CD1c-positive myeloid dendritic cell (primary cell): ENCODE measurements around the gene ANKRD34A.
"Not testable (repeated sequence)": the region's sequence is repeated elsewhere in the genome, so short reads cannot be mapped to it uniquely, and the experiment has no call there.

Experiments
- DNase-seq: peaks from one replicate; pipeline ENCODE4 v3.0.0-alpha.2; 2016; ENCODE audit errors: extremely low spot score

The ANKRD34A gene

DNA sequence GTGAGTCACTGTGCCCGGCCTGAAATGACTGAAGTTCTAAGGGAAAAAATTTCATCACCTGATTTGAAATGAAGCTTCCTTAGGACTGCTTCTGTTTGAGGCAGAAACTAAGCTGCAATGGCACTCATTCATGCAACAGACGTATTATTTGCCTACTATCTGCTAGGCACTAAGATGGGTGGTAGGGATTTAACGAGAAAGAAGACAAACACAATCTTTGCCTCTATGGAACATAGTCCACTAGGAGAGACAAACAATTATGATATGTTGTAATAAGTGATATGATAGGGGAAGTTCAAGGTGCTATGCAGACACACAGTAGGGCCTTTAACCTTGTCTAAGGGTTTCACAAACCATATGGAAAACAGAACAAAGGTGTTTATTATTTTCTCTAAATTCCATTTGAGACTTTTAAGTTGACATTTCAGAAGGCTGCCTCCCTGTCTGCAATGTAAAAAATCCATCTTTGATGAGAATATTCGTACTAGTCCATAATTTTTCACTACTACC is 17.8 kb downstream of the ANKRD34A start:
- no peak for DNase-seq

DNA sequence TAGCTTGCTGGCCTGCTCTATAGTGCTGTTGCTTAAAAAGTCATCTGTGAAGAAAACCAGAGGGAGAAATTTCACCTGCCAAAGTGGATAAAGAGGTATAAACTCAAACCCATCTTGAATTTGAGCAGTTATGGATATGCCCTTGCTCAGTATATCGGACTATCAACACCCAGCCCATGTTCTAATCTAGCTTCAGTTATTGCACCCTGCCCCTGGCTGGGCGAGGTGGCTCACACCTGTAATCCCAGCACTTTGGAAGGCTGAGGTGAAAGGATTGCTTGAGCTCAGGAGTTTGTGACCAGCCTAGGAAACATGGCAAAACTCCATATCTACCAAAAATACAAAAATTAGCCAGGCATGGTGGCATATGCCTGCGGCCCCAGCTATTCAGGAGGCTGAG is 19.8 kb downstream of the ANKRD34A start:
- DNase-seq, result no peak

DNA sequence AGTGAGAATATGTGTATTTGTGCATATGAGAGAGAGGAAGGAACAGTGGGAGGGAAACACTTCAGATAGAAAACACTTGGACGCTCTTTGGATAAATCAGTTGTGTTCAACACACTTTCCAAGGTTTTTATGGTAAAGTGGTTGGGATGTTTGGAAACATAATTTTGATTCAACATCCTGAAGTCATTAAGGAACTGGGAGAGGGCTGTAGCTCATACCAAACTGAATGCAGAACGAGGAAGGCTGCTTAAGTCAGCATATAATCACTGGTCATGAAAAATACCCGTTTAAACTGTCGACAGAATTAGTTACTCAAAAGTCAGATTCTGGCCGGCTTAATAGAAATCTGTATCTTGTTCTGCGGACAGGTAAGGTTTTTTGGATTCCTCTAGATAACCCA is 21.5 kb downstream of the ANKRD34A start:
- DNase-seq, result no peak

DNA sequence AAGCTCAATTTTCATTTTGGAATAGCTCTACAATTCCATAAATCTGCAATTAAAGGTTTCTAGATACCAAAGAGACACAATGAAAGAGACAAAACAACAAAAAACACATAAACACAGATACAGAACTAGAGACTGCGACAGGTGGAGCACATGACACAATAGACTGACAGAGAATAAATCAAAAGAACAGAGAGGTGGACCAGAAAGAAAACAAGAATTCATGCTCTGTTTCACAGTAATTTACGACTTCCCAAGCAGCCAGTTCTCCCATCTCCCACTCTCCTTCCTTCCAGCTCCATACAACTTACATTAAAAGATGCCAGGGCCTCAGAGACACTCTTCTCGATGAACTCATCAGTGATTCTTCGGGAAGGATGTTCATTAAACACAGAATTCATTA is 22.0 kb downstream of the ANKRD34A start:
- DNase-seq, result no peak

DNA sequence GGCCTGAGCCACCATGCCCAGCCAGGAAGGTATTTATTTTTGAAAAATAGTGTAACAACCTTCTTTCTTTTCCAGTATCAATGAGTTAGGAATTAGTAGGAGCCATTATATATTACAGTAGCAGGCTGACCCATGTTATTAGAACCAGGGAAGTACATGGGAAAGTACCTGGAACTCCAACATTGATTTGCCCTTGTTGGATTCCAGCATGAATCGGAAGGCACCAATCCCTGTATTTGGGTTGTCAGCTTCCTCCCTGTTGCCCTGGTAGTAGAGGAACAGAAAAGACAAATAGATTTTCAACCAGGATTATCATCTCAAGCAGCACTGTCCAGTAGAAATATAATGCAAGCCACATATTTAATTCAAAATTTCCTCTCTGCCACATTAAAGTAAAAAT is 26.9 kb downstream of the ANKRD34A start:
- DNase-seq, result no peak

DNA sequence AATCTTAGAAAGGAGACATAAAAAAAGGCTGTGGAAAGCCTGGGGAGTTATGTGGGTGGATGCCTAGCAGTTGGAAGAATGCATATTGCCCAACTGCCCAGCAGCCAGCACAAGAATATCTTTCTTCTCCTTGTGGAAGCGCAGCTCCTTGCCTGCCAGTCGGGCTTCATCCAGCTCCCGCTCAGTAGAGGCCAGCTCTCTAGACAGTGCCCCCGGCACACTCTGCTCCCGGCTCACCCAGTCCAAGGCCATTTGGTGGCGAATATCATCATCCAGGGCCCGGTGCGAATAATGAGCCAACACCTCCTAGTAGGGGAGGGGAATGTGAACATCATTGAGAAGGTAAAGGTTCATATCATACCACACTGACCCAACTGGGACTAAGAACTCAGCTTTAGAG is 28.1 kb downstream of the ANKRD34A start:
- DNase-seq, result no peak

DNA sequence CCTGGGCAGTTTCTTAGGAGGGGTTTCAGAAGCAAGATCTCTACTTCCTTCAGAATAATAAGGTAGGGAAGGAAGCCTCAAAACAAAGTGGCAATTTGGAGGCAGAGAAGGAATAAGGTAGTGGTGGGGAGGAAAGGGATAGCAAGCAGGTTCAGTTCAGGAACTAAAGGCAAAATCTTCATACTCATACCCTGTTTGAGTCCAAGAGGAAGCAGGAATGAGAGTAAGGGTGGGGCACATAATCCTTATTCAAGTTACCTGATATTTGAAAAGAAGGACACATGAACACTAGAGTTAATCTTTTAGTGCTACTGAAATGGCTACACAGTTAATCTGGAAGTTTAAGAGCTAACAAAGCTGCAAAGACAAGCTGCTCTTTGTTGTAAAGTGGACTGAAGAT is 28.7 kb downstream of the ANKRD34A start:
- no peak for DNase-seq

DNA sequence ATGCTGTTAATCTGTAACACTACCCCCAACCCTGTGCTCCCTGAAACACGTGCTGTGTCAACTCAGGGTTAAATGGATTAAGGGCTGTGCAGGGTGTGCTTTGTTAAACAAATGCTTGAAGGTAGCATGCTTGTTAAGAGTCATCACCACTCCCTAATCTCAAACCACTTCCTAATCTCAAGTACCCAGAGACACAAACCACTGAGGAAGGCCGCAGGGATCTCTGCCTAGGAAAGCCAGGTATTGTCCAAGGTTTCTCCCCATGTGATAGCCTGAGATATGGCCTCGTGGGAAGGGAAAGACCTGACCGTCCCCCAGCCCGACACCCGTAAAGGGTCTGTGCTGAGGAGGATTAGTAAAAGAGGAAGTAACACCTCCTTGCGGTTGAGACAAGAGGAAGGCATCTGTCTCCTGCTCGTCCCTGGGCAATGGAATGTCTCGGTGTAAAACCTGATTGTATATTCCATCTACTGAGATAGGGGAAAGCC is 31.8 kb downstream of the ANKRD34A start:
- DNase-seq, result peak; percentile 20

DNA sequence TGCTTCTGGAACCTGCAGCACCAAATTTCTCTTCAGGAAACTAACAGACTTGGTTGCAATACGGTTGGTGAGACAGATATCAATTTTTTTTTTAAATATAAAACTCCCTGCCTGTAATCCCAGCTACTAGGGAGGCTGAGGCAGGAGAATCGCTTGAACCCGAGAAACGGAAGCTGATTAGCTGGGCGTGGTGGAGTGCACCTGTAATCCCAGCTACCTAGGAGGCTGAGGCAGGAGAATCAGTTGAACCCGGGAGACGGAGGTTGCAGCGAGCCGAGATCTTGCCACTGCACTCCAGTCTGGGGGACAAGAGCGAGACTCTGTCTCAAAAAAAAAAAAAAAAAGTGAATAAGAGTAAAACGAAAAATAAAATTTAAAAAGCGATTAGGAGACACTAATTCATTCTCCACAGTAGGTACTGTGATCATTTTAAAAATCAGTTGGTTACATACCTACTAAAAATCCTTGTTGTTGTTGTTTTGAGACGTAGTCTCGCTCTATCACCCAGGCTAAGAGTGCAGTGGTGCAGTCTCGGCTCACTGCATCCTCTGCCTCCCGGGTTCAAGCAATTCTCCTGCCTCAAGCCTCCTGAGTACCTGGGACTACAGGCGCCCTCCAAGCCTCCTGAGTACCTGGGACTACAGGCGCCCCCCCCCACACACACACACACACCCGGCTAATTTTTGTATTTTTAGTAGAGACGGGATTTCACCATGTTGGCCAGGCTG is 36.3 kb downstream of the ANKRD34A start:
- no peak for DNase-seq

DNA sequence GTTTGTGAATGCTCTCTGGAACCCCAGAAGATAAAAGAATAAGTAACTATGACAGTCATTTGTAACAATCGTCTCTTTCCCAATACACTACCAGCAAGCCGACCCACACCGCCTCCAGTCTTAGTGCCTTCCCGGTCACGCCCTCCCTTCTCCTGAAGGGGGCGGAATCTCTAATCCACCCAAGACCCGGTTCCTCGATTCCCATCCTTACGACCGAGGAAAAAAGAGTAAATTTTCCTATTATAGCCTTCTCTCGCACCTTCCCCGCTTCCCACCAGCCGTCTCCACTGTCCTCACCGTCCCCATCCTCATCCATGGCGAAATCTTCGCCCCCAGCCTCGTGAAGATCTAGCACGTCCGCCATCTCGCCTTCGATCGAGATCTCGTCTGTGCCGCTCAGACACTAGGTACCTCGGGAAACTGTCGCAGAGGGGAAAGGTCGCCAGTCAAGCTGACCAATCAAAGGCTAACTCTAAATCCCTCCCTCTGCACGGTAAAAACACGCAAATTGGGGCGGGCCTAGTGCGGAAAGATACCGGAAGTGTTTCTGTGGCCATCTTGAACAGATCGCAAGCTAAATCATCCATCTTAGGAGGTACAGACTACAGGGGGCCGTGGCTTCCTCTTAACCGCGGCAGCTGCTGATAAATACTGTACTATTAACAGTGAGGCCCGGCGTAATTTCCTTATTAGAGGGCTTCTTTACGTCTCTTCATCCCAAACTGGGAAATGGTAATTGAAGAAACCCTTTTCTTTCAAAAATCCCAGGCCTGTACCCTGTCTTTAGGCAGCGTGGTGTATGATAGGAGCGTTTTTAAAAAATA is 37.1 kb downstream of the ANKRD34A start, which contains the start of gene RBM8A:
RBM8A (minus strand) TSS at position 422 of the 824 bp plus-strand sequence; CDS start at position 364, 58 bp downstream.
- peak; percentile 99 for DNase-seq

DNA sequence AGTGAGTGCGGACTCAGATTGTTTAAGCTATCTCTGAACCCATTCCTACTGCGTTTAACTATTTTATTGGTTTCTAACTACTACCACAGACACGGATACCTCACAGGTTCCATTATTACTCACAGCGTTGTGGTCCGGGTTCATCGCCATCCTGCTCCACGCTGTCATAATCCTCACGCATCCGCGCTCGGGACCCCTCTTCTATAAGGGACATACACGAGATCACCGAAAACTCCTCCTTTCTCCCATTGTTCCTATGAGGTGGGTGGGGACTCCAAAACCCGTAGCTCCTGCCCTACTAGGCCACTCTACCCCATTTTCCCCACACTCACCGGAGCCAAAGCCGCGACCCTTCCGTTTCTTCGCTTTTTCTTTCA is 37.7 kb downstream of the ANKRD34A start:
- no peak for DNase-seq

DNA sequence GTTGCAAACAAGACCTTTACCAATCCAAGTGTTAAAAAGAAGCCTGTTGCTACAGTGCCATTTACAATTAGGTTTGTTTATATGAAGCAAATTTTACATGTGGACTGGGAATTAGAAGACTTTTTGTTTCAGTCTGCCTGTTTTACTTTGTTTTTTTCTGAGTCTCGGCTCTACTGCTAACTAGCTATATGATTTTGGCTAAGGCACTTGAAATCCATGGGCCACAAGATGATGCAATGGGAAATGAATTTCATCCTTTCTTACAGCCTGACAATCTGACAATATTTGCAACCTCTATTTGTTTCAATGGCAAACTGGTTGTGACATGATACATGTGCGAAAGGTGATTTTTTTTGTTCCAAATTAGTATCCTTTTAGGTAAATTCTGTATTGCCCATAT is 42.1 kb downstream of the ANKRD34A start:
- no peak for DNase-seq

DNA sequence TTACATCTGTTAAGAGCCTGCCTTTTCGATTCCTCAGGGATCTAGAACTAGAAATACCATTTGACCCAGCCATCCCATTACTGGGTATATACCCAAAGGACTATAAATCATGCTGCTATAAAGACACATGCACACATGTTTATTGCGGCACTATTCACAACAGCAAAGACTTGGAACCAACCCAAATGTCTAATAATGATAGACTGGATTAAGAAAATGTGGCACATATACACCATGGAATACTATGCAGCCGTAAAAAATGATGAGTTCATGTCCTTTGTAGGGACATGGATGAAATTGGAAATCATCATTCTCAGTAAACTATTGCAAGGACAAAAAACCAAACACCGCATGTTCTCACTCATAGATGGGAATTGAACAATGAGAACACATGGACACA is 44.1 kb downstream of the ANKRD34A start:
- DNase-seq, result not testable (repeated sequence)

DNA sequence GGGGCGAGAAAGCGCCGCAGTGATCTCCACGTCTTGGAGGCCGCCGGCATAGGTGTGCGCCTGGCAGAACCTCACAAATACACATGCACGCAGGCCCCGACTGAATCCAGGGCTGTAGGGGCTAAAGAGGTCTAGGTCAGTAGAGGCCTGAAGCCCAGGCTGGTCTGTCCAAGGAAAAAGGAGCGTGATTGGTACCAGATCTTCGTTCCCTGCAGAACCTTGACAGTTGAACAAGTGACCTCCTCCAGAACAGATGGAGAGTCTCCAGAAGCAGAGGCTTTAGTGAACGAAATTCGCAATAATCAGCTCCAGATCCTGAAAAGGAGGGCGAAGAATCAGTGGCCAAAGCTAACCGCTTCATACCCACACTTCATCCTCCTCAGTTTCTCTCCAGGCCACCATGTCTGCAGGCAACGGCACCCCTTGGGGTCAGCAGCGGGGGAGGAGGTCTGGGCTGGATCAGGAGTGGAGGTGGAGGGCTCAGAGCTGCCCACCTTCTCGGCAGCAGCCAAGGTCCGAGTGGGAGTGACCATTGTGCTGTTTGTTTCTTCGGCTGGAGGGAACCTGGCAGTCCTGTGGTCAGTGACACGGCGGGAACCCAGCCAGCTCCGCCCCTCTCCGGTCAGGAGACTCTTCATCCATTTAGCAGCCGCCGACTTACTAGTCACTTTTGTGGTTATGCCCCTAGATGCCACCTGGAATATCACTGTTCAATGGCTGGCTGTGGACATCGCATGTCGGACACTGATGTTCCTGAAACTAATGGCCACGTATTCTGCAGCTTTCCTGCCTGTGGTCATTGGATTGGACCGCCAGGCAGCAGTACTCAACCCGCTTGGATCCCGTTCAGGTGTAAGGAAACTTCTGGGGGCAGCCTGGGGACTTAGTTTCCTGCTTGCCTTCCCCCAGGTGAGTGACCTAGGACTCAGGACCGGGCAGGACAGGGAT is 45.1 kb downstream of the ANKRD34A start:
- DNase-seq, result peak; percentile 57

DNA sequence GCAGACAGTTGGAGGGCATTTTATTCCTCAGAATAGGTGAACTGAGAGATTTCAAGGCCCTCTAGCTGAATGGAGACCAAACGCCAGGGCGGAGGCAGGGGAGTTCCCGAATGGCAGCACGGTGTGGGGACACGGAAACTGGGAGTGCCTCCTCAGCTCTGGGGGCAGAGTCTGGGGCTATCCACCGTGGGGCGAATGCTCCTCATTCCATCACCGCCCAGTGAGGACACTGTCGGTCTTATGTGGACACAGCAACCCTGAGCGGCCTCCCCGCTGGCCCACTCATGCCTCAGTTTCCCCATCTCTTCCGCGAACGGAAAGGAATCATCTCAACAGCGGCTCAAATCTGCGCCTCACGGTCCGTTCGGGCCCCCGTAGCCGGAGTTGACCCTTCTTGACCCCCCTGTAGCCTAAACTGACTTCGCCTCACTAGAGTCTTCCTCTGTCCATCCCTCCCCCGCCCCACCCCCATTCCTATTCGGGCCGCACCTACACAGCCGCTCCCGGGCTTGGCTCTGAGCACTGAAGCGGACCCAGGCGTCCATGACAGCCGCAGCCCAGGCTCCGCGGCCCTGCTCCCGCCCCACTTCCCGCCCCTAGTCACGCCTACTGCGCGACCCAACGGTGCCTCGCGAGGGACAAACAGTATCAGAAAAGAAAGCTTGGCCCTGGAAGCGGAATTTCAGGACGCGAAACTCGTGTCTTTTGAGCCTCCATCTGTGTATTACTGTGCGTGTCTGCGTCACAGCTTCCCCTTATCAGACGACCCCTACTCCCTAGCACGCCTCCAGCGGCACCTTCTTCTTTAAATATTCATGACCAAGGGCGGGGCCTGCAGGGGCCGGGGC is 46.0 kb downstream of the ANKRD34A start, which contains the start of gene PEX11B:
PEX11B (minus strand) TSS at position 574 of the 848 bp plus-strand sequence; CDS start at position 545, 29 bp downstream.
- peak; percentile 95 for DNase-seq

DNA sequence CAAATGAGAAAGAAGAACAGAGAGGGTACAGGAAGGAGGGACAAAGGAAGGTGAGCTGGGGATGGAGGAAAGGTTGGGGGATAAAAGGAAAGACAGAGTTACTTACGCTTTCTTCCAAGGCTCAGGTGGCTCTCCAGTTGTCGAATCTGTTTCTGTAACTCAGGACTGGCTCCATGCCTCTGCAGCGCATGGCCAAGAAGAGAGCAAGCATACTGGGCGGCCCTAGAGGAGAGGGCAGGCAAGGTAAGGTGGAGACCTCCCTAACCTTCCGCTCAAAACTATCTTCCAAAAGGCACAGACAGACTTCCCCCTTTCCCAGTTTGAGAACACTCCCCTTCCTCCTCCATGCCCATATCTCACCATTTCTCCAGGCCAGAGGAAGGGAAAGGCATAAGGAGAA is 46.8 kb downstream of the ANKRD34A start:
- DNase-seq, result no peak

DNA sequence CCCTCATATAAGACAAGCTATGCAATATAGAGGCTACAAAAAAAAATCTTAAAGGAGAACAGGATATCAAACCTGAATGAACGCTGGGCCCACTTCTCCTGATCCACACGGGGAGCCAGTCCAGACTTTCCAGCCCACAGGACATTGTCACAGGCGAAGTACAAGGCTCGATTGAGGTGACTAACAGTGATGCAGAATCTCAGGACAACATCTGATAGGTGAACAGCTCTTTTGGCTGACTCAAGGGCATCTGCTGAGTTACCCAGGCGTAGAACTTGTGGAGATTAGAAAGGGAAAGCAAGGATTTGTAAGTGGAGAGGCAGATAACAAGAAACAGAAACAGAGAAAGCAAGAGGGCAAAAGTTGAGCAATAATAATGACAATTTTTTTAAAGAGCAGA is 47.6 kb downstream of the ANKRD34A start:
- no peak for DNase-seq

DNA sequence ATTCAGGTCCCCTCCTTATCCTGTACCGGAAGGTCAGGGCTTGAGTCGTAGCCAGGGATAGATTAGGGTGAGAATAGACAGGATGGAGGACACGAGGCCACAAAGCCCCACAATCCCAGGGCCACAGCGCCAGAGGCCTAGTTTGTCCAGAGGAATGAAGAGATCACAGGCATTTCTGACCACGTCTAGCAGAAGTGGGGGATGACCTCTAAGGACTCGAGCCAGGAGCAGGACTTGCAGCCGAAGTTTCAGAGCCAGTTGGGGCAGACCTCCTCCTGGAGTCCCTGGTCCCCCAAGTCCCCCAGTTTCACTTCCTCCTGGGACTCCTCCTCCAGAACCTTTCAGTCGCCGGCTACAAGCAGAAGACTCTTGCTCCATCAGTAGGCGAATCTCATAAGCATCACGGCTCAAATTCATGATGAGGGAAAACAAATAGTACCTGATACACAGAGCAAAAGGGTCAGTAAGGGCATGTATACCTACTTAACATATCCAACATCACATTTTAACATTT is 52.2 kb downstream of the ANKRD34A start:
- DNase-seq, result no peak
